GOT3 (cell line): ENCODE data around the gene CCDC141.
"Not testable (repeated sequence)": the region's sequence is repeated elsewhere in the genome, so short reads cannot be mapped to it uniquely, and the experiment has no call there.

Source experiments
- DNase-seq: peaks from one replicate; lab custom pipeline; 2025; ENCODE audit warnings: mixed read lengths; lab: John Stamatoyannopoulos, UW

Gene CCDC141

GRCh38 chr2:179044500-179044899, 5.4 kb downstream of the CCDC141 start:
- DNase-seq, result no peak

GRCh38 chr2:179037807-179038206, 12.1 kb downstream of the CCDC141 start:
- no peak for DNase-seq

- DNase-seq, result no peak
Measured at GRCh38 chr2:179036353-179036905, 13.5 kb downstream of the CCDC141 start.

- no peak for DNase-seq
Measured at GRCh38 chr2:179031731-179032408, 18.1 kb downstream of the CCDC141 start.

GRCh38 chr2:179024445-179024844, 25.5 kb downstream of the CCDC141 start:
- DNase-seq, result no peak

- DNase-seq, result no peak
Measured at GRCh38 chr2:179022685-179023084, 27.3 kb downstream of the CCDC141 start.

GRCh38 chr2:179021258-179021657, 28.7 kb downstream of the CCDC141 start:
- no peak for DNase-seq

- no peak for DNase-seq
Measured at GRCh38 chr2:179020156-179020750, 29.7 kb downstream of the CCDC141 start.

- DNase-seq, result no peak
Measured at GRCh38 chr2:179019260-179019659, 30.7 kb downstream of the CCDC141 start.

- no peak for DNase-seq
Measured at GRCh38 chr2:179017773-179018357, 32.1 kb downstream of the CCDC141 start.

- not testable (repeated sequence) for DNase-seq
Measured at GRCh38 chr2:179014189-179014588, 35.7 kb downstream of the CCDC141 start.

GRCh38 chr2:179005976-179006375, 44.0 kb downstream of the CCDC141 start:
- no peak for DNase-seq

- DNase-seq, result no peak
Measured at GRCh38 chr2:178999476-178999875, 50.5 kb downstream of the CCDC141 start.

GRCh38 chr2:178998539-178998938, 51.4 kb downstream of the CCDC141 start:
- no peak for DNase-seq

GRCh38 chr2:178997477-178997876, 52.5 kb downstream of the CCDC141 start:
- no peak for DNase-seq

- no peak for DNase-seq
Measured at GRCh38 chr2:178997067-178997466, 52.9 kb downstream of the CCDC141 start.

- no peak for DNase-seq
Measured at GRCh38 chr2:178994264-178994663, 55.7 kb downstream of the CCDC141 start.

- DNase-seq, result no peak
Measured at GRCh38 chr2:178993788-178994187, 56.1 kb downstream of the CCDC141 start.

GRCh38 chr2:178992719-178993118, 57.2 kb downstream of the CCDC141 start:
- not testable (repeated sequence) for DNase-seq

- DNase-seq, result no peak
Measured at GRCh38 chr2:178990533-178991241, 59.2 kb downstream of the CCDC141 start.

- not testable (repeated sequence) for DNase-seq
Measured at GRCh38 chr2:178989424-178989823, 60.5 kb downstream of the CCDC141 start.

GRCh38 chr2:178982652-178983051, 67.3 kb downstream of the CCDC141 start:
- not testable (repeated sequence) for DNase-seq
